CD4-positive, alpha-beta memory T cell (primary cell): ENCODE measurements around the gene CAPSL. TPM values are rescaled to one million over a fixed set of nuclear protein-coding genes. Genes with fewer than 3 reads are reported as not detected.

Source experiments
- CTCF ChIA-PET: fragments of 350-600 bp; sonication (Branson Sonifier 250); formaldehyde crosslinking; loops from one replicate; lab custom pipeline; 2021; ENCODE audit warnings: inconsistent platforms; ENCODE audit not compliant: partially characterized antibody; lab: Charles Lee
- POLR2A ChIA-PET: fragments of 350-600 bp; sonication (Branson Sonifier 250); formaldehyde crosslinking; loops from one replicate; lab custom pipeline; 2021; ENCODE audit not compliant: partially characterized antibody; lab: Charles Lee
- DNase-seq, 5 donors: peaks; one replicate each; pipeline versions ENCODE4 v3.0.0 to v3.0.0-alpha.2; 2020 to 2022; ENCODE audit warnings: mixed read lengths in 1 of 5
- H3K27ac ChIP-seq: one replicate; pipeline ENCODE4 v1.7.0; 2013; ENCODE audit warnings: low read depth, low read length
- H3K27me3 ChIP-seq: 2 replicates; pipeline ENCODE4 v1.7.0; 2013; ENCODE audit warnings: mild to moderate bottlenecking, low read length, moderate library complexity; ENCODE audit not compliant: insufficient read depth
- H3K36me3 ChIP-seq: 2 replicates; pipeline ENCODE4 v1.7.0; 2013; ENCODE audit warnings: mild to moderate bottlenecking, low read length, moderate library complexity; ENCODE audit not compliant: insufficient read depth
- H3K4me1 ChIP-seq: 2 replicates; pipeline ENCODE4 v1.7.0; 2013; ENCODE audit warnings: mild to moderate bottlenecking, low read length, moderate library complexity; ENCODE audit not compliant: insufficient read depth
- H3K4me3 ChIP-seq, 2 donors: one replicate each; pipeline ENCODE4 v1.7.0; 2013; ENCODE audit warnings: low read length in 2 of 2, mild to moderate bottlenecking in 1 of 2
- H3K9me3 ChIP-seq, 2 donors: one replicate each; pipeline ENCODE4 v1.7.0; 2013; ENCODE audit warnings: low read length in 2 of 2, control low read depth in 1 of 2; ENCODE audit not compliant: control insufficient read depth in 1 of 2
- H3K27ac Mint-ChIP-seq, 7 donors: one replicate each; pipeline ENCODE4 v1.8.0; 2020 to 2021; ENCODE audit warnings: mixed read lengths in 7 of 7, mild to moderate bottlenecking in 6 of 7, inconsistent platforms in 3 of 7, moderate library complexity in 3 of 7
- H3K27me3 Mint-ChIP-seq, 2 donors: one replicate each; pipeline ENCODE4 v1.8.0; 2020 to 2021; ENCODE audit warnings: mixed read lengths in 2 of 2
- H3K36me3 Mint-ChIP-seq, 2 donors: one replicate each; pipeline ENCODE4 v1.8.0; 2020 to 2021; ENCODE audit warnings: mixed read lengths in 2 of 2, inconsistent platforms in 1 of 2, mild to moderate bottlenecking in 1 of 2
- H3K4me1 Mint-ChIP-seq, 4 donors: one replicate each; pipeline ENCODE4 v1.8.0; 2020 to 2021; ENCODE audit warnings: mixed read lengths in 4 of 4, mild to moderate bottlenecking in 1 of 4
- H3K4me3 Mint-ChIP-seq, 8 donors: one replicate each; pipeline ENCODE4 v1.8.0; 2020 to 2021; ENCODE audit warnings: mixed read lengths in 8 of 8, mild to moderate bottlenecking in 7 of 8, moderate library complexity in 6 of 8, inconsistent platforms in 3 of 8
- H3K9me3 Mint-ChIP-seq, 8 donors: one replicate each; pipeline ENCODE4 v1.8.0; 2020 to 2021; ENCODE audit warnings: mixed read lengths in 8 of 8, mild to moderate bottlenecking in 5 of 8, inconsistent platforms in 3 of 8, moderate library complexity in 1 of 8
- intact Hi-C: fragments of 100-400 bp; cut with micrococcal nuclease; formaldehyde crosslinking; loops from one replicate; pipeline ENCODE4 v1.15.1; 2023
- polyA plus RNA-seq, 2 donors: library from polyadenylated mRNA; unstranded; fragments of 300-500 nt; fragmentation: Illumina TruSeq; gene quantifications; one replicate each; pipeline ENCODE4 v1.2.3, GENCODE V29; 2021
- total RNA-seq, 2 experiments: library from RNA; stranded (reverse); gene quantifications; one replicate each; pipeline ENCODE4 v1.2.3, GENCODE V29; 2021

Gene CAPSL
- total and polyA plus RNA-seq, 4 experiments from 2014 or later = not detected

GRCh38 chr5:35869685-35870277, 68.6 kb downstream of the CAPSL start:
- peaks cover 91 to 96% of the 10 kb centered on the region in 2 donors for H3K36me3 Mint-ChIP-seq
- H3K4me1 ChIP-seq = peaks cover 75% of the 10 kb centered on the region
- intact Hi-C loops = loop anchor here (1.0 kb wide), 1 partner anchor 8 kb away; no protein-coding TSS in a partner anchor
- H3K27ac Mint-ChIP-seq = peak overlapping the region; percentile 65 to 94 (median 86)
- peaks cover 0 to 40% (median 9%) of the 10 kb centered on the region in 8 donors for H3K9me3 Mint-ChIP-seq
- POLR2A ChIA-PET = interaction anchor here (0.7 to 19.0 kb wide), 22 partner anchors 12 to 219 kb away, joined by 3 to 689 read pairs (median 6); partner anchors contain the start of gene IL7R
- H3K4me1 Mint-ChIP-seq = peaks cover 68 to 88% (median 79%) of the 10 kb centered on the region in 4 donors
- no peaks in the 10 kb centered on the region for H3K9me3 ChIP-seq
- H3K27ac ChIP-seq = peak overlapping the region; percentile 33
- no peaks in the 10 kb centered on the region for H3K27me3 Mint-ChIP-seq
- H3K27me3 ChIP-seq = no peaks in the 10 kb centered on the region
- peaks cover 80% of the 10 kb centered on the region for H3K36me3 ChIP-seq
- CTCF ChIA-PET = interaction anchor here (0.7 to 2.1 kb wide), 6 partner anchors 11 to 219 kb away, joined by 3 to 7 read pairs (median 5); no protein-coding TSS in a partner anchor
- peak overlapping the region in 7 of 8 donors; percentile 25 to 96 (median 61) for H3K4me3 Mint-ChIP-seq
- H3K4me3 ChIP-seq = no peak overlapping the region
- DNase-seq = no peak

- H3K4me1 ChIP-seq = peaks cover 78% of the 10 kb centered on the region
- Mint-ChIP-seq H3K4me3 (peak overlapping the region; percentile 27 to 96 (median 66)), H3K36me3 (peaks cover 89 to 96% of the 10 kb centered on the region in 2 donors), H3K4me1 (peaks cover 57 to 88% (median 72%) of the 10 kb centered on the region in 4 donors), H3K9me3 (peaks cover 0 to 27% (median 6%) of the 10 kb centered on the region in 8 donors), H3K27ac (peak overlapping the region; percentile 70 to 94 (median 91)), H3K27me3 (no peaks in the 10 kb centered on the region)
- POLR2A ChIA-PET = interaction anchor here (0.9 to 19.9 kb wide), 11 partner anchors 8 to 80 kb away, joined by 3 to 689 read pairs (median 9); partner anchors contain the start of gene IL7R
- intact Hi-C loops = no loop called here
- H3K36me3 ChIP-seq = peaks cover 78% of the 10 kb centered on the region
- CTCF ChIA-PET = interaction anchor here (1.3 to 1.8 kb wide), 3 partner anchors 11 to 217 kb away, joined by 3 to 6 read pairs (median 4); partner anchors contain the start of gene IL7R
- no peaks in the 10 kb centered on the region for H3K27me3 ChIP-seq
- peak overlapping the region in 1 of 2 donors; percentile 2 for H3K4me3 ChIP-seq
- no peak for DNase-seq
- no peaks in the 10 kb centered on the region for H3K9me3 ChIP-seq
- H3K27ac ChIP-seq = peak overlapping the region; percentile 33
These were observed 70.4 kb downstream of the CAPSL start for GRCh38 chr5:35867998-35868397.

- H3K27ac Mint-ChIP-seq = peak overlapping the region; percentile 82 to 98 (median 95)
- H3K4me1 Mint-ChIP-seq = peaks cover 43 to 81% (median 57%) of the 10 kb centered on the region in 4 donors
- Histone ChIP-seq H3K4me1 (peaks cover 64% of the 10 kb centered on the region), H3K36me3 (peaks cover 77% of the 10 kb centered on the region), H3K27ac (peak overlapping the region; percentile 97), H3K9me3 (no peaks in the 10 kb centered on the region), H3K27me3 (no peaks in the 10 kb centered on the region), H3K4me3 (peak overlapping the region; percentile 82 to 85)
- ChIA-PET CTCF (interaction anchor here (0.6 to 16.0 kb wide), 16 partner anchors 9 to 211 kb away, joined by 3 to 325 read pairs (median 4); no protein-coding TSS in a partner anchor), POLR2A (interaction anchor here (0.7 to 19.9 kb wide), 10 partner anchors 4 to 212 kb away, joined by 3 to 2275 read pairs (median 446); partner anchors contain the start of gene IL7R)
- H3K9me3 Mint-ChIP-seq = peaks cover 0 to 10% (median 2%) of the 10 kb centered on the region in 8 donors
- peak overlapping the region; percentile 91 to 98 (median 96) for H3K4me3 Mint-ChIP-seq
- peak in 2 of 5 donors; percentile 13 to 58 for DNase-seq
- no peaks in the 10 kb centered on the region for H3K27me3 Mint-ChIP-seq
- intact Hi-C loops = no loop called here
- H3K36me3 Mint-ChIP-seq = peaks cover 90 to 96% of the 10 kb centered on the region in 2 donors
These were observed 75.3 kb downstream of the CAPSL start for GRCh38 chr5:35863159-35863558.

- peaks cover 54% of the 10 kb centered on the region for H3K4me1 ChIP-seq
- peaks cover 67% of the 10 kb centered on the region for H3K36me3 ChIP-seq
- Mint-ChIP-seq H3K27me3 (no peaks in the 10 kb centered on the region), H3K27ac (peak overlapping the region; percentile 82 to 98 (median 96)), H3K36me3 (peaks cover 89 to 96% of the 10 kb centered on the region in 2 donors), H3K4me1 (peaks cover 39 to 71% (median 49%) of the 10 kb centered on the region in 4 donors), H3K4me3 (peak overlapping the region; percentile 91 to 98 (median 96)), H3K9me3 (peaks cover 0 to 10% (median 2%) of the 10 kb centered on the region in 8 donors)
- intact Hi-C loops = no loop called here
- peak overlapping the region; percentile 82 to 85 for H3K4me3 ChIP-seq
- POLR2A ChIA-PET = interaction anchor here (1.2 to 19.9 kb wide), 9 partner anchors 5 to 94 kb away, joined by 3 to 2275 read pairs (median 454); partner anchors contain the start of gene IL7R
- no peaks in the 10 kb centered on the region for H3K9me3 ChIP-seq
- peak overlapping the region; percentile 97 for H3K27ac ChIP-seq
- CTCF ChIA-PET = interaction anchor here (1.0 to 16.0 kb wide), 11 partner anchors 8 to 83 kb away, joined by 3 to 325 read pairs (median 5); no protein-coding TSS in a partner anchor
- no peaks in the 10 kb centered on the region for H3K27me3 ChIP-seq
- DNase-seq = no peak
These were observed 76.3 kb downstream of the CAPSL start for GRCh38 chr5:35862126-35862525.

- DNase-seq = no peak
- intact Hi-C loops = loop anchor here (1.0 kb wide), 1 partner anchor 8 kb away; no protein-coding TSS in a partner anchor
- Mint-ChIP-seq H3K36me3 (peaks cover 91 to 96% of the 10 kb centered on the region in 2 donors), H3K27ac (peak overlapping the region; percentile 91 to 98 (median 96)), H3K9me3 (peaks cover 0 to 10% (median 2%) of the 10 kb centered on the region in 8 donors), H3K27me3 (no peaks in the 10 kb centered on the region), H3K4me3 (peak overlapping the region; percentile 91 to 98 (median 96)), H3K4me1 (peaks cover 36 to 71% (median 46%) of the 10 kb centered on the region in 4 donors)
- peaks cover 64% of the 10 kb centered on the region for H3K36me3 ChIP-seq
- no peaks in the 10 kb centered on the region for H3K27me3 ChIP-seq
- ChIA-PET POLR2A (interaction anchor here (1.2 to 19.9 kb wide), 9 partner anchors 5 to 93 kb away, joined by 3 to 2275 read pairs (median 454); partner anchors contain the start of gene IL7R), CTCF (interaction anchor here (1.0 to 16.0 kb wide), 7 partner anchors 9 to 83 kb away, joined by 3 to 325 read pairs (median 3); no protein-coding TSS in a partner anchor)
- peaks cover 50% of the 10 kb centered on the region for H3K4me1 ChIP-seq
- peak overlapping the region; percentile 97 for H3K27ac ChIP-seq
- H3K4me3 ChIP-seq = peak overlapping the region; percentile 82 to 85
- H3K9me3 ChIP-seq = no peaks in the 10 kb centered on the region
These were observed 76.7 kb downstream of the CAPSL start for GRCh38 chr5:35861718-35862117.

GRCh38 chr5:35860686-35861085, 77.7 kb downstream of the CAPSL start:
- Histone ChIP-seq H3K27ac (peak overlapping the region; percentile 97), H3K4me3 (peak overlapping the region; percentile 82 to 85), H3K4me1 (peaks cover 49% of the 10 kb centered on the region), H3K9me3 (no peaks in the 10 kb centered on the region), H3K36me3 (peaks cover 60% of the 10 kb centered on the region), H3K27me3 (no peaks in the 10 kb centered on the region)
- Mint-ChIP-seq H3K36me3 (peaks cover 85 to 87% of the 10 kb centered on the region in 2 donors), H3K4me3 (peak overlapping the region; percentile 91 to 98 (median 96)), H3K9me3 (peaks cover 0 to 10% (median 1%) of the 10 kb centered on the region in 8 donors), H3K27ac (peak overlapping the region; percentile 91 to 98 (median 96)), H3K4me1 (peaks cover 36 to 73% (median 45%) of the 10 kb centered on the region in 4 donors), H3K27me3 (no peaks in the 10 kb centered on the region)
- POLR2A ChIA-PET = interaction anchor here (0.6 to 19.9 kb wide), 11 partner anchors 4 to 945 kb away, joined by 3 to 2275 read pairs (median 437); partner anchors contain the start of genes BRIX1, IL7R and RAD1
- CTCF ChIA-PET = interaction anchor here (1.2 to 16.0 kb wide), 7 partner anchors 37 to 210 kb away, joined by 3 to 325 read pairs (median 13); no protein-coding TSS in a partner anchor
- intact Hi-C loops = loop anchor here (1.0 kb wide), 1 partner anchor 9 kb away; no protein-coding TSS in a partner anchor
- no peak for DNase-seq
